ENCODE data around the gene SLC38A6. TPM values are rescaled to one million over a fixed set of nuclear protein-coding genes. Genes with fewer than 3 reads are reported as not detected.

Gene SLC38A6
- polyA plus RNA-seq, 1 donor from 2014 or later: 31.9 TPM

DNA sequence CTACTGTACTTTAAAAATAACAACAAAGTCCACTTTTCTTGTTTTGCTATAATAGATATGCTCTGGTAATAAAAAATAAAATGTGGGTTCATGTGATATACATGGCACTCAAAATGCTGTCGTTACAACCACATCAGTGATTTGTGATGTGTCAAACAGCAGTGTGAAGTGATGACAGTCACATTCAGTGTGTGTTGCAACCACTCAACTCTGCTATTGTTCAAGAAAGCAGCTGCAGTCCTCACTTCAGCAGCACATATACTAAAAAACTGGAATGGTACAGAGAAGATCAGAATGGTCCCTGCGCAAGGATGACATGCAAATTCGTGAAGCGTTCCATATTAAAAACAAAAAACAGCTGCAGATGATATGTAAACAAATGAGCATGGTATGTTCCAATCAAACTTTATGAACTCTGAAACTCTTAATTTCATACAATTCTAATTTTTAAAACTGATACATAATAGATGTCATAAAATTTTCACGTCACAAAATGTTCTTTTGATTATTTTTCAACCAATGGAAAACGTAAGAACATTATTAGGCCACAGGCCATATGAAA lies 6.9 kb upstream of the SLC38A6 start:
- TF ChIP-seq SMC3 (conservative IDR thresholded peaks at IDR 0.05; ENCODE audit: poor library complexity): no peak
- no peak for TF ChIP-seq MXI1 (conservative IDR thresholded peaks at IDR 0.05; ENCODE audit: poor library complexity, severe bottlenecking)
- TF ChIP-seq, protein P1, sequence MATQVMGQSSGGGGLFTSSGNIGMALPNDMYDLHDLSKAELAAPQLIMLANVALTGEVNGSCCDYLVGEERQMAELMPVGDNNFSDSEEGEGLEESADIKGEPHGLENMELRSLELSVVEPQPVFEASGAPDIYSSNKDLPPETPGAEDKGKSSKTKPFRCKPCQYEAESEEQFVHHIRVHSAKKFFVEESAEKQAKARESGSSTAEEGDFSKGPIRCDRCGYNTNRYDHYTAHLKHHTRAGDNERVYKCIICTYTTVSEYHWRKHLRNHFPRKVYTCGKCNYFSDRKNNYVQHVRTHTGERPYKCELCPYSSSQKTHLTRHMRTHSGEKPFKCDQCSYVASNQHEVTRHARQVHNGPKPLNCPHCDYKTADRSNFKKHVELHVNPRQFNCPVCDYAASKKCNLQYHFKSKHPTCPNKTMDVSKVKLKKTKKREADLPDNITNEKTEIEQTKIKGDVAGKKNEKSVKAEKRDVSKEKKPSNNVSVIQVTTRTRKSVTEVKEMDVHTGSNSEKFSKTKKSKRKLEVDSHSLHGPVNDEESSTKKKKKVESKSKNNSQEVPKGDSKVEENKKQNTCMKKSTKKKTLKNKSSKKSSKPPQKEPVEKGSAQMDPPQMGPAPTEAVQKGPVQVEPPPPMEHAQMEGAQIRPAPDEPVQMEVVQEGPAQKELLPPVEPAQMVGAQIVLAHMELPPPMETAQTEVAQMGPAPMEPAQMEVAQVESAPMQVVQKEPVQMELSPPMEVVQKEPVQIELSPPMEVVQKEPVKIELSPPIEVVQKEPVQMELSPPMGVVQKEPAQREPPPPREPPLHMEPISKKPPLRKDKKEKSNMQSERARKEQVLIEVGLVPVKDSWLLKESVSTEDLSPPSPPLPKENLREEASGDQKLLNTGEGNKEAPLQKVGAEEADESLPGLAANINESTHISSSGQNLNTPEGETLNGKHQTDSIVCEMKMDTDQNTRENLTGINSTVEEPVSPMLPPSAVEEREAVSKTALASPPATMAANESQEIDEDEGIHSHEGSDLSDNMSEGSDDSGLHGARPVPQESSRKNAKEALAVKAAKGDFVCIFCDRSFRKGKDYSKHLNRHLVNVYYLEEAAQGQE (IDR thresholded peaks at IDR 0.05; ENCODE audit: borderline replicate concordance): no peak
- TF ChIP-seq EP300 (conservative IDR thresholded peaks at IDR 0.05; ENCODE audit: poor library complexity, severe bottlenecking): no peak
- no peak for TF ChIP-seq TAF1 (IDR thresholded peaks at IDR 0.05; ENCODE audit: low read depth)
- no peak for TF ChIP-seq RAD21 (conservative IDR thresholded peaks at IDR 0.05)
- TF ChIP-seq POLR2AphosphoS5 (IDR thresholded peaks at IDR 0.05): no peak
- TF ChIP-seq, protein P2, sequence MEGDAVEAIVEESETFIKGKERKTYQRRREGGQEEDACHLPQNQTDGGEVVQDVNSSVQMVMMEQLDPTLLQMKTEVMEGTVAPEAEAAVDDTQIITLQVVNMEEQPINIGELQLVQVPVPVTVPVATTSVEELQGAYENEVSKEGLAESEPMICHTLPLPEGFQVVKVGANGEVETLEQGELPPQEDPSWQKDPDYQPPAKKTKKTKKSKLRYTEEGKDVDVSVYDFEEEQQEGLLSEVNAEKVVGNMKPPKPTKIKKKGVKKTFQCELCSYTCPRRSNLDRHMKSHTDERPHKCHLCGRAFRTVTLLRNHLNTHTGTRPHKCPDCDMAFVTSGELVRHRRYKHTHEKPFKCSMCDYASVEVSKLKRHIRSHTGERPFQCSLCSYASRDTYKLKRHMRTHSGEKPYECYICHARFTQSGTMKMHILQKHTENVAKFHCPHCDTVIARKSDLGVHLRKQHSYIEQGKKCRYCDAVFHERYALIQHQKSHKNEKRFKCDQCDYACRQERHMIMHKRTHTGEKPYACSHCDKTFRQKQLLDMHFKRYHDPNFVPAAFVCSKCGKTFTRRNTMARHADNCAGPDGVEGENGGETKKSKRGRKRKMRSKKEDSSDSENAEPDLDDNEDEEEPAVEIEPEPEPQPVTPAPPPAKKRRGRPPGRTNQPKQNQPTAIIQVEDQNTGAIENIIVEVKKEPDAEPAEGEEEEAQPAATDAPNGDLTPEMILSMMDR (IDR thresholded peaks at IDR 0.05; ENCODE audit: poor library complexity, severe bottlenecking): no peak
- no peak for TF ChIP-seq EZH2 (IDR thresholded peaks at IDR 0.05; ENCODE audit: borderline replicate concordance, insufficient read depth, low read length, poor library complexity, severe bottlenecking)
- no peaks in the 10 kb centered on the region for H3K9me2 ChIP-seq (ENCODE audit: insufficient read depth, low read length)
- no peak overlapping the region for H3K9ac ChIP-seq (ENCODE audit: low read length)

GRCh38 chr14:60975551-60975950 lies 5.5 kb upstream of the SLC38A6 start:
- Histone ChIP-seq H3K4me2 (ENCODE audit: low read length) (no peak overlapping the region), H3F3A (ENCODE audit: insufficient read depth, low read length, poor library complexity, severe bottlenecking) (no peaks in the 10 kb centered on the region), H3K4me3 (ENCODE audit: low read length) (no peak overlapping the region), H3K27me3 (ENCODE audit: insufficient read depth, low read depth, low read length) (no peaks in the 10 kb centered on the region), H3K36me3 (ENCODE audit: insufficient read depth, low read length) (no peaks in the 10 kb centered on the region), H4K20me1 (ENCODE audit: insufficient read depth) (no peaks in the 10 kb centered on the region), H3K79me2 (replicated peaks; ENCODE audit: insufficient read depth, low read length) (peaks cover 10% of the 10 kb centered on the region), H3K9ac (ENCODE audit: low read length) (no peak overlapping the region), H3K9me2 (ENCODE audit: insufficient read depth, low read length) (no peaks in the 10 kb centered on the region), H3K27ac (ENCODE audit: low read length) (no peak overlapping the region), H2AFZ (ENCODE audit: low read depth, low read length) (no peak overlapping the region), H3K9me3 (ENCODE audit: low read length) (no peaks in the 10 kb centered on the region)
- TF ChIP-seq SMC3 (conservative IDR thresholded peaks at IDR 0.05; ENCODE audit: poor library complexity) (no peak), EP300 (conservative IDR thresholded peaks at IDR 0.05; ENCODE audit: poor library complexity, severe bottlenecking) (no peak), POLR2AphosphoS5 (IDR thresholded peaks at IDR 0.05) (no peak), MXI1 (conservative IDR thresholded peaks at IDR 0.05; ENCODE audit: poor library complexity, severe bottlenecking) (no peak), EZH2 (IDR thresholded peaks at IDR 0.05; ENCODE audit: borderline replicate concordance, insufficient read depth, low read length, poor library complexity, severe bottlenecking) (no peak), TAF1 (IDR thresholded peaks at IDR 0.05; ENCODE audit: low read depth) (no peak), RAD21 (conservative IDR thresholded peaks at IDR 0.05) (no peak)
- TF ChIP-seq, protein P2 (IDR thresholded peaks at IDR 0.05; ENCODE audit: poor library complexity, severe bottlenecking): no peak
- TF ChIP-seq, protein P1 (IDR thresholded peaks at IDR 0.05; ENCODE audit: borderline replicate concordance): no peak

More for the DNA sequence above, 6.9 kb upstream of the SLC38A6 start:
- Histone ChIP-seq H4K20me1 (ENCODE audit: insufficient read depth) (no peaks in the 10 kb centered on the region), H2AFZ (ENCODE audit: low read depth, low read length) (no peak overlapping the region), H3K27ac (ENCODE audit: low read length) (no peak overlapping the region), H3F3A (ENCODE audit: insufficient read depth, low read length, poor library complexity, severe bottlenecking) (no peaks in the 10 kb centered on the region), H3K27me3 (ENCODE audit: insufficient read depth, low read depth, low read length) (no peaks in the 10 kb centered on the region), H3K79me2 (replicated peaks; ENCODE audit: insufficient read depth, low read length) (no peaks in the 10 kb centered on the region), H3K4me2 (ENCODE audit: low read length) (peak overlapping the region; percentile 4), H3K9me3 (ENCODE audit: low read length) (no peaks in the 10 kb centered on the region), H3K36me3 (ENCODE audit: insufficient read depth, low read length) (no peaks in the 10 kb centered on the region), H3K4me3 (ENCODE audit: low read length) (no peak overlapping the region)

Measured in neural cell (in vitro differentiated cells).